ENCODE data around the gene ANKRD36C.
"Not testable (repeated sequence)": the region's sequence is repeated elsewhere in the genome, so short reads cannot be mapped to it uniquely, and the experiment has no call there.

Gene ANKRD36C

DNA sequence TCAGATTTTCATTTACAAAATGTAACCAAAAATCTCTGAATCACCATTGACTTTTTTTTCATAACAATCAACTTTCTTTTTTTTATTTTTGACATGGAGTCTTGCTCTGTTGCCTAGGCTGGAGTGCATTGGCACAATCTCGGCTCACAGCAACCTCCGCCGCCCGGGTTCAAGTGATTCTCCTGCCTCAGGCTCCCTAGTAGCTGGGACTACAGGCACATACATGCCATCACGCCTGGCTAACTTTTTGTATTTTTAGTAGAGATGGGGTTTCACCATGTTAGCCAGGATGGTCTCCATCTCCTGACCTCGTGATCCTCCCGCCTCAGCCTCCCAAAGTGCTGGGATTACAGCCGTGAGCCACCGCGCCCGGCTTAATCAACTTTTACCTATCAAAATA lies 51.7 kb downstream of the ANKRD36C start:
- in situ Hi-C loops (cut with MboI; ENCODE audit: low pct_unique_long_range_greater_than_20kb, low sequenced_read_pairs, unreplicated experiment); DNase-seq (ENCODE audit: low spot score): not testable (repeated sequence)

DNA sequence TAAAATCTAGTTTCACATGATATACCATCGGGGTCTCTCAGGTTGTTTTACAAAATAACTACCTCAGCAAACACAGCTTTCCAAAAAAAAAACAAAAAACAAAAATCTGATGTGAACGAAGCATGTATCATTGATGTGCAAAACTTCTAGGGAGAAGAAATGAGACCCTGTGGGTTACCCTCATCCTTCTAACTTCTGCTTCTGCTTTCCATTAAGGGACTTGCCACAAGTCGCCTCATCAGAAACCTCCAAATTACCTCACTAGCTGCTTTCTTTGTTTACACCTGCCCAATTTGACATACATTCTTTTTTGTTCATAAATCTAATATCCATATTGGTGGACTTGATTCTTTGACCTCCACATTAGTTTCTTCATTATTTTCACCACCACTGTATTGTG lies 60.9 kb downstream of the ANKRD36C start:
- in situ Hi-C loops (cut with MboI; ENCODE audit: low pct_unique_long_range_greater_than_20kb, low sequenced_read_pairs, unreplicated experiment); DNase-seq (ENCODE audit: low spot score): not testable (repeated sequence)

GRCh38 chr2:95917007-95917406 lies 74.6 kb downstream of the ANKRD36C start:
- DNase-seq (ENCODE audit: low spot score); in situ Hi-C loops (cut with MboI; ENCODE audit: low pct_unique_long_range_greater_than_20kb, low sequenced_read_pairs, unreplicated experiment): not testable (repeated sequence)

DNA sequence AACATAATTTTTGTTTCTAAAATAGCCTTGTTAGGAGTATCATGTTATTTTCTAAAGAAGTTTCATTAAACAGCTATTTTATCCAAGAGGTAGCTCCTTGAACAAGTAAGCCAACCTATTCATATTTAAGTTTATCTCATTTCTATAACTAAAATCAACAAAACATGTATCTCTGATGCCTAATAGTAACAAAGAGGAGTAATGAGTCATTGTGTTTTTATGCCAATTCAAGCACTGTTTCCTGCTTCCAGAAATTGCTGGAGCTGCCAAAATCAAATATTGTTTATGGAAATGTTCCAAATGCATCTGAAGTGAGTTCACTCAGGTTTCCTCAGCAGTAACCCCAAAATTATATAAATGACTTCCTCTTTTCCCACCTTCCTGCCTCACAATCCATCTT lies 76.5 kb downstream of the ANKRD36C start:
- in situ Hi-C loops (cut with MboI; ENCODE audit: low pct_unique_long_range_greater_than_20kb, low sequenced_read_pairs, unreplicated experiment) = not testable (repeated sequence)

GRCh38 chr2:95911431-95911830 lies 80.2 kb downstream of the ANKRD36C start:
- in situ Hi-C loops (cut with MboI; ENCODE audit: low pct_unique_long_range_greater_than_20kb, low sequenced_read_pairs, unreplicated experiment); DNase-seq (ENCODE audit: low spot score): not testable (repeated sequence)

More for the DNA sequence above, 76.5 kb downstream of the ANKRD36C start:
- DNase-seq (ENCODE audit: low spot score) = not testable (repeated sequence)

DNA sequence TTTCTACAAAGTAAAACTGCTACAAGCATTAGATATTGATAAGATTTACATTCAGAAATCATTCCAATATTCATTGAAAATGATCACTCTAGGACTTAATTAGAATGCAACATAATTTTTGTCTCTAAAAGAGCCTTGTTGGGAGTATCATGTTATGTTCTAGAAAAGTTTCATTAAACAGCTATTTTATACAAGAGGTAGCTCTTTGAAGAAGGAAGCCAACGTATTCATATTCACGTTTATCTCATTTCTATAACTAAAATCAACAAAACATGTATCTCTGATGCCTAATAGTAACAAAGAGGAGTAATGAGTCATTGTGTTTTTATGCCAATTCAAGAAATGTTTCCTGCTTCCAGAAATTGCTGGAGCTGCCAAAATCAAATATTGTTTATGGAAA lies 97.2 kb downstream of the ANKRD36C start:
- DNase-seq (ENCODE audit: low spot score); in situ Hi-C loops (cut with MboI; ENCODE audit: low pct_unique_long_range_greater_than_20kb, low sequenced_read_pairs, unreplicated experiment): not testable (repeated sequence)

- DNase-seq (ENCODE audit: low spot score); in situ Hi-C loops (cut with MboI; ENCODE audit: low pct_unique_long_range_greater_than_20kb, low sequenced_read_pairs, unreplicated experiment): not testable (repeated sequence)
Measured at GRCh38 chr2:95867929-95868328, 123.7 kb downstream of the ANKRD36C start.

DNA sequence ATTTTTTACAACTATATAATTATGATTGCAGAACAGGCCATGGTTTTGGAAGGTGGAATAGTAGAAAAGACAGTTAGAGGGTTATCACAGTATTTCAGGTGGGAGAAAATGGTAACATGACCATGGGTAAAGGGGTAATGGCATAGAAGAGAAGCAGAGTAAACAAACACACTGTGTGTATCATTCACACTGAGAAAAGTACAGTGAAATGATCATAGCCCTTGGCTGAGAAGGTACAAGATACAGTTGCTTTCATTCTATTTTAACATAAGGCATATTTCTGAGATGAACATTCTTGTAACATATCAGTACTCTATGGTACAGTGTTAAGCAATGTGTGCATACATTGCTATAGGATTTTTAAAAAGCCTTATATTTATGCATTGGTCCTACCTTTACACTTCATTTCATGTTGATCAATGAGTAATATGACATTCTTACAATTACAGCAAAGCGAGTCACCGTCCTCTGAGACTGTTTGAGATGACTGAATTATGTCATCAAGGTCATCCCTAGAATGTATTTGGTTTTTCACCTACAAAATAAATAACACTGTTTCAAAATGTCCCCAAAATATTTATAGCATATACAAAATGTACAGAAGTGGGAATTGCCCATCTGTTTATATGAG lies 124.5 kb downstream of the ANKRD36C start:
- in situ Hi-C loops (cut with MboI; ENCODE audit: low pct_unique_long_range_greater_than_20kb, low sequenced_read_pairs, unreplicated experiment); DNase-seq (ENCODE audit: low spot score): not testable (repeated sequence)

- in situ Hi-C loops (cut with MboI; ENCODE audit: low pct_unique_long_range_greater_than_20kb, low sequenced_read_pairs, unreplicated experiment); DNase-seq (ENCODE audit: low spot score): not testable (repeated sequence)
Measured at GRCh38 chr2:95862121-95862520, 129.5 kb downstream of the ANKRD36C start.

DNA sequence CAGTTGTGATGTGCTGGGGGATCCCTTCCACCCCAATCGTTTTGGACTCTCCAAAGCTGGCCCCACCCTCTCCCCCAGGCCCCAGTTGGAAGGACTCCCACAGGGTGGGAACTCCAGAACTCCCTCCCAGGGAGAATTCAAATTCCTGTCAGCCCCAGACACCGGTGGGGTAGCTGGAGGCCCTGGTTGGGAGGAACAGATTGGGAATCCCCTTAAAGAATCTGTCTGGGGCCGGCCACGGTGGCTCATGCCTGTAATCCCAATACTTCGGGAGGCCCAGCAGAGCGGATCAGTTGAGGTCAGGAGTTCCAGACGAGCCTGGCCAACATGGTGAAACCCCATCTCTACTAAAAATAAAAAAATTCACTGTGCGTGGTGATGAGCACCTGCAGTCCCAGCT lies 155.5 kb downstream of the ANKRD36C start:
- TF ChIP-seq CTCF (IDR thresholded peaks at IDR 0.05; ENCODE audit: extremely low read depth, insufficient read depth, missing control alignments) = no peak
- in situ Hi-C loops (cut with MboI; ENCODE audit: low pct_unique_long_range_greater_than_20kb, low sequenced_read_pairs, unreplicated experiment) = no loop called here
- DNase-seq (ENCODE audit: low spot score) = no peak

GRCh38 chr2:95834077-95835013 lies 157.3 kb downstream of the ANKRD36C start:
- DNase-seq (ENCODE audit: low spot score); in situ Hi-C loops (cut with MboI; ENCODE audit: low pct_unique_long_range_greater_than_20kb, low sequenced_read_pairs, unreplicated experiment): not testable (repeated sequence)

DNA sequence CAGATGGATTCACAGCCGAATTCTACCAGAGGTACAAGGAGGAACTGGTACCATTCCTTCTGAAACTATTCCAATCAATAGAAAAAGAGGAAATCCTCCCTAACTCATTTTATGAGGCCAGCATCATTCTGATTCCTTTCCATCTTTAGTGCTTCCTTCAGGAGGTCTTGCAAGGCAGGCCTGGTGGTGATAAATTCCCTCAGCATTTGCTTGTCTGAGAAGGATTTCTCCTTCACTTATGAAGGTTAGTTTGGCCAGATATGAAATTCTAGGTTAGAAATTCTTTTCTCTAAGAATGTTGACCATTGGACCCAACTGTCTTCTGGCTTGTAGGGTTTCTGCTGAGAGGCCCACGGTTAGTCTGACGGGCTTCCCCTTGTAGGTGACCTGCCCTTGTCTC lies 167.4 kb downstream of the ANKRD36C start:
- in situ Hi-C loops (cut with MboI; ENCODE audit: low pct_unique_long_range_greater_than_20kb, low sequenced_read_pairs, unreplicated experiment); DNase-seq (ENCODE audit: low spot score): not testable (repeated sequence)

- in situ Hi-C loops (cut with MboI; ENCODE audit: low pct_unique_long_range_greater_than_20kb, low sequenced_read_pairs, unreplicated experiment); DNase-seq (ENCODE audit: low spot score): not testable (repeated sequence)
Measured at GRCh38 chr2:95817521-95817920, 174.1 kb downstream of the ANKRD36C start.

DNA sequence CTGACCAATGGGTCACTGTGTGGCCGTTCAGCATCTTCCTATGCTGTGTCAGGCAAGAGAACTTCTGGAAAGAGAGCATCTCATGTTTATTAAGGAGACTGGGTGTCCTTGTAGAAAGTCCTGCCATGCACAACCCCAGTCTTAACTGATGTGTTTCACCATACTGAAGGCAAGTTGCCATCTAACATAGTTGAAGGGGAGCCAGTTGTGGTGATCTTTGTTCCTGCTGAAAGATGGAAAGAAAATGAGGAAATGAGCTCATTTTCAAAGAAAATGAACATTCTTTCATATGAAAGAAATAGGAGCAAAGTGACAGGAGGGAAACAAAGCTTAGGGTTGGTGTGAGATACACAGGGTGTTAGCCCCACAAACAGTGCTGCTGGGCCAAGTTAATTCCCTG lies 178.3 kb downstream of the ANKRD36C start:
- not testable (repeated sequence) for DNase-seq (ENCODE audit: low spot score)

More for the DNA sequence above, 178.3 kb downstream of the ANKRD36C start:
- in situ Hi-C loops (cut with MboI; ENCODE audit: low pct_unique_long_range_greater_than_20kb, low sequenced_read_pairs, unreplicated experiment) = not testable (repeated sequence)
